ENCODE measurements around the gene SSR4.

DNA sequence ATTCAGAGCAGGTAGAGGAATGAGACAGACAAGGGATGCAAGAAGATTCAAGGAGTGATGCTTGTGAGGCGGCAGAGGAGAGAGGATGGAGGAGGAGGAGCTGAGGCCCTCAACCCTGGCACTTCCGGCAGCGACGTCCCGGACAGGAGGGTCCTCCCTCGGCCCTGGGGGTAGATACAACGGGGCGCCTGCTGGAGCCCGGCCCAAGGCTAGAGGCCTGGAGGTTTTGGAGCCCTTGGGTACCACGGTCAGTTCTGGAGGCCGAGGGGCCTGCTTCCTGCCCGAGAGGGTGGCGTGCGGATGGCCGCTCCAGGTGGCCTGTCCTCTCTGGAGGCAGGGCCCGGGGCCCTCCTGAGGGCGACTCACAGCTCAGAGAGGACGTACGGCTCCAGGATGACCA is 13.5 kb downstream of the SSR4 start:
- TF ChIP-seq, protein P1, sequence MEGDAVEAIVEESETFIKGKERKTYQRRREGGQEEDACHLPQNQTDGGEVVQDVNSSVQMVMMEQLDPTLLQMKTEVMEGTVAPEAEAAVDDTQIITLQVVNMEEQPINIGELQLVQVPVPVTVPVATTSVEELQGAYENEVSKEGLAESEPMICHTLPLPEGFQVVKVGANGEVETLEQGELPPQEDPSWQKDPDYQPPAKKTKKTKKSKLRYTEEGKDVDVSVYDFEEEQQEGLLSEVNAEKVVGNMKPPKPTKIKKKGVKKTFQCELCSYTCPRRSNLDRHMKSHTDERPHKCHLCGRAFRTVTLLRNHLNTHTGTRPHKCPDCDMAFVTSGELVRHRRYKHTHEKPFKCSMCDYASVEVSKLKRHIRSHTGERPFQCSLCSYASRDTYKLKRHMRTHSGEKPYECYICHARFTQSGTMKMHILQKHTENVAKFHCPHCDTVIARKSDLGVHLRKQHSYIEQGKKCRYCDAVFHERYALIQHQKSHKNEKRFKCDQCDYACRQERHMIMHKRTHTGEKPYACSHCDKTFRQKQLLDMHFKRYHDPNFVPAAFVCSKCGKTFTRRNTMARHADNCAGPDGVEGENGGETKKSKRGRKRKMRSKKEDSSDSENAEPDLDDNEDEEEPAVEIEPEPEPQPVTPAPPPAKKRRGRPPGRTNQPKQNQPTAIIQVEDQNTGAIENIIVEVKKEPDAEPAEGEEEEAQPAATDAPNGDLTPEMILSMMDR (IDR thresholded peaks at IDR 0.05) = no peak
- TF ChIP-seq POLR2A (IDR thresholded peaks at IDR 0.05) = no peak

Measured in adrenal gland (tissue), 5 donors.